Duodenal mucosa (tissue), 2 donors: ENCODE results near the gene DCUN1D2.

Source experiments
- H3K27ac ChIP-seq: one replicate; pipeline ENCODE4 v1.7.0; 2013; ENCODE audit warnings: low read depth, low read length
- H3K27me3 ChIP-seq, 2 donors: one replicate each; pipeline ENCODE4 v1.7.0; 2013; ENCODE audit warnings: low read length in 2 of 2, control low read depth in 1 of 2; ENCODE audit not compliant: insufficient read depth in 2 of 2, control insufficient read depth in 1 of 2
- H3K36me3 ChIP-seq, 2 donors: one replicate each; pipeline ENCODE4 v1.7.0; 2013; ENCODE audit warnings: low read length in 2 of 2, control low read depth in 1 of 2; ENCODE audit not compliant: insufficient read depth in 2 of 2, control insufficient read depth in 1 of 2
- H3K4me1 ChIP-seq, 2 donors: one replicate each; pipeline ENCODE4 v1.7.0; 2013; ENCODE audit warnings: low read length in 2 of 2, control low read depth in 1 of 2; ENCODE audit not compliant: insufficient read depth in 2 of 2, control insufficient read depth in 1 of 2
- H3K4me3 ChIP-seq, 2 donors: one replicate each; pipeline ENCODE4 v1.7.0; 2013; ENCODE audit warnings: low read length in 2 of 2, low read depth in 1 of 2
- H3K9ac ChIP-seq, 2 donors: one replicate each; pipeline ENCODE4 v1.7.0; 2013; ENCODE audit warnings: low read length in 2 of 2, low read depth in 1 of 2
- H3K9me3 ChIP-seq, 2 donors: one replicate each; pipeline ENCODE4 v1.7.0; 2013; ENCODE audit warnings: low read length in 2 of 2, control low read depth in 1 of 2; ENCODE audit not compliant: control insufficient read depth in 1 of 2

DCUN1D2 gene

DNA sequence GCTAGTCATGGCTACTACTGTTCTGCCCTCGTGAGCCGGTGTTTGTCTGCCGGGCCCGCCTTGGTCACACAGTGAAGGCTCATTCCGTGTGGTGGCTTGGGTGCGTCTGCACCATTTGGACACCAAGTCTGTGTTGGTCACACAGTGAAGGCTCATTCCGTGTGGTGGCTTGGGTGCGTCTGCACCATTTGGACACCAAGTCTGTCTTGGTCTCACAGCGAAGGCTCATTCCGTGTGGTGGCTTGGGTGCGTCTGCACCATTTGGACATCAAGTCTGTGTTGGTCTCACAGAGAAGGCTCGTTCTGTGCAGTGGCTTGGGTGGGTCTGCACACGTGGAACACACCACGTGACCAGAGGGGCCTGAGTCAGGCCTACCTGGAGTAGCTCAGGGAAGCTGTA, 29.0 kb upstream of the DCUN1D2 start:
- peaks cover 0 to 26% of the 10 kb centered on the region in 2 donors for H3K36me3 ChIP-seq

DNA sequence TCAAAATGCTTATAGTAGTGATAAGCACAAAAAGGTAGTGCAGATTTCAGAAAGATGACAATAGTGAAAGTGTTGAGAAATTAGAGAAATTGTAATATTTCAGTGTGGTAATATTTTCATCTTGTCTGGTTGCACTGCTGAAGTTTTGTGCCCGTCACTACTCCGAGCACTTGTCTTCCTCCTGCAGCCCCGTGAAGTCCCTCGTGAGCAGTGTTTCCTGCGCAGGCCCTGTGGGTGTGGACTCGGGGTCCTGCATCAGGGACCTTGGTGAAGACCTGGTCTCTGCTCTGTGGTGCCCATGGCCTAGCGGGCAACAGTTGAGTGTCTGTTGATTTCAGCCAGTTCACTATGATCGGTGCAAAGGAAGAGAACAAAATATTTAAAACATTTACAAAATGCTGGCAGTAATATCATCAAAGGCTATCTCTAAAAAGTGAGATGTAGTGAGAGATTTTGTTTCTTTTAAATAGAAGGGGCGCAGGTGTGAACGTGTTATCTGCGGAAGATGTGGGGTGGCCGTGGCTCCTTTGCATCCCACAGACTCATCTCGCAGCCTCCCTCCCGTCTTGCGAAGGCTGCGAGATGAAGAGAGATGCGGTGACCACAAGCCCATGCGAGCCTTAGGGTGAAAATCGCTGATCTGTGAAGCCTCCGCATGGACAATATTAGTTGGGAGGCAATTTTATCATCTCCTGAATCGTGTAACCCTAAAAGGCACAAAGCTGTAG, 27.7 kb upstream of the DCUN1D2 start:
- Histone ChIP-seq H3K9me3 (no peaks in the 10 kb centered on the region), H3K27ac (no peak overlapping the region), H3K4me3 (no peak overlapping the region), H3K27me3 (no peaks in the 10 kb centered on the region), H3K9ac (no peak overlapping the region), H3K4me1 (no peaks in the 10 kb centered on the region), H3K36me3 (peaks cover 0 to 26% of the 10 kb centered on the region in 2 donors)

More for the DNA sequence above, 29.0 kb upstream of the DCUN1D2 start:
- Histone ChIP-seq H3K4me3 (no peak overlapping the region), H3K4me1 (no peaks in the 10 kb centered on the region), H3K27me3 (no peaks in the 10 kb centered on the region), H3K9ac (no peak overlapping the region), H3K9me3 (no peaks in the 10 kb centered on the region), H3K27ac (no peak overlapping the region)

DNA sequence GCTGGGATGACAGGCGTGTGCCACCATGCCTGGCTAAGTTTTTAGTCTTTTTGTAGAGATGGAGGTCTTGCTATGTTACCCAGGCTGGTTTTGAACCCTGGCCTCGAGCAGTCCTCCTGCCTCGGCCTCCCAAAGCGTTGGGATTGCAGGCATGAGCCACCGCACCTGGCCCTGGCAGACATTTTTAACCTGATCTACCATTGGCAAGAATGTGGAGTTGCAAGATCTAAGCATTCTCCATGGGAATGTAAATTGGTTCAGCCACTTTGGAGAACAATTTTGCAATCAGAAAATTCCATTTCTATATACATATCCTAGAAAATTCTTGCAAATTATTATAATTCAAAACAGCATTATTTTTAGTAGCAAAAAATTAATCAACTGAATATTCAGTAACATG, 24.3 kb upstream of the DCUN1D2 start:
- Histone ChIP-seq H3K9me3 (no peaks in the 10 kb centered on the region), H3K27ac (no peak overlapping the region), H3K9ac (no peak overlapping the region), H3K36me3 (peaks cover 11 to 25% of the 10 kb centered on the region in 2 donors), H3K27me3 (no peaks in the 10 kb centered on the region), H3K4me3 (no peak overlapping the region), H3K4me1 (no peaks in the 10 kb centered on the region)

DNA sequence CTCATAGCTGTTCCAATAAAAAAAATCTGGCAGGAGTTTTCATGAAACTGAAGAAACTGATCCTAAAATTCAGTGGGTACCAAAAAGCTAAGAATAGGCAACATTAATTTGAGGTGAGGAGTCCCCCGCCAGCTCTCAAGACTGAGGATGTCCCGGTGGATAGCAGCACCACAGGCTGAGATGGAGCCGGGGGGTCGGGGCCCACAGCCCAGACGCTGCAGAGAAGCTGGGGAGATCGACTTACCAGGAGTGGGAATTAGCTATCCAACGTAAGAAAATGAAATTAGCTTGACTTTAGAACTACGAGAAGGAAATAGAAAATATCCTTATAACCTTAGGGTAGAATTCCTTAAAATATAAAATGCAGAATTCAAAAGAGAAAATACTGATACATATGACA, 23.2 kb upstream of the DCUN1D2 start:
- no peaks in the 10 kb centered on the region for H3K27me3 ChIP-seq
- no peak overlapping the region for H3K27ac ChIP-seq
- no peaks in the 10 kb centered on the region for H3K9me3 ChIP-seq
- H3K4me3 ChIP-seq: no peak overlapping the region
- H3K36me3 ChIP-seq: peaks cover 12 to 23% of the 10 kb centered on the region in 2 donors
- no peaks in the 10 kb centered on the region for H3K4me1 ChIP-seq
- H3K9ac ChIP-seq: no peak overlapping the region

DNA sequence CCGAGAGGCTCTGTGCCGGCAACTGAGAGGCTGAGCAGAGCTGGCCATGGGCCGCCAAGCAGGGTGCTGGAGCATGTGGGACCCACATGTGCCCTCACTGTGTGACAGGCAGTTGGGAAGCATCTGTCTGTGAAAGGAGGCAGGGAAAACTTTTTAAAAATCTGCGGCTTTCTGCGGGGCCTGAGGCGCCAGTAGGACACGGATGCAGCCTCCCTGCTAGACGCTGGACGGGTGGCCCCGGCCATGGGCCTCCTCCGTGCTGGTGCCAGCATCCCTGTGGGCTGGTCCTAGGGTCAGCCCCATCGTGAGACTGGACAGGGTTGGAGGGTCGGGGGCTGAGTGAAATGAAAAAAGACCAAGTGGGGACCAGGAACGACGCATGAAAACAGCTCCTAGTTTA, 20.9 kb upstream of the DCUN1D2 start:
- Histone ChIP-seq H3K4me1 (no peaks in the 10 kb centered on the region), H3K9ac (no peak overlapping the region), H3K27me3 (no peaks in the 10 kb centered on the region), H3K27ac (no peak overlapping the region), H3K4me3 (no peak overlapping the region), H3K9me3 (no peaks in the 10 kb centered on the region), H3K36me3 (peaks cover 12 to 26% of the 10 kb centered on the region in 2 donors)

DNA sequence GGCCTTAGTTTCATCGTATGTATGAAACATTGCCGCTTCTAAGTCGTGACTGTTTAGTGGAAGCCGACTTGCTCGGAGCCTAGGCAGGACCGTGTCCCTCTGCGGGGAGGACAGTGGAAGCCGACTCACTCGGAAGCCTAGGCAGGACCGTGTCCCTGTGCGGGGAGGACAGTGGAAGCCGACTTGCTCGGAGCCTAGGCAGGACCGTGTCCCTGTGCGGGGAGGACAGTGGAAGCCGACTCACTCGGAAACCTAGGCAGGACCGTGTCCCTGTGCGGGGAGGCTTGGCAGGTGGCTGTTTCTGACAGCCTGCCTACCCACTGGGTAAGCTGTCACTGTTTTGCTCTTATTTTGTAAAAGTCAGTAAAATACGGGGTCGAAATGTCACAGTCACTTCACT, 20.4 kb upstream of the DCUN1D2 start:
- H3K9me3 ChIP-seq: no peaks in the 10 kb centered on the region

DNA sequence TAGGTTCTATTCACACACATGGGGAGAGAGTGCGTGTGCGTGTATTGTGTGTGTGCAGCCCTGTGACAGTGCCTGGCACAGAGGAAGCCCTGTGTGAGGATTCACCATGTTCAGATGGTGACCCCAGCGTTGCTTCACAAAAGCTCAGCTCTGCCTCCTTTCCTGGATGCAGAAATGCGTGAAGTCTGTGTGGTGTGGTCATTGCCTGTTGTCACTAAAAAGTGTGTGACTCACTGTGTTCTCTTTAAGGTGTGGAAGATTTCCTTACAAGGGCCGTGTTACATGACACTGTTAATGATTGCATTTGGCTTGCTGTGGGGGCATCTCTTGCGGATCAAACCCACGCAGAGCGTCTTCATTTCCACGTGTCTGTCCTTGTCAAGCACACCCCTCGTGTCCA, 19.5 kb upstream of the DCUN1D2 start:
- Histone ChIP-seq H3K4me3 (no peak overlapping the region), H3K27me3 (no peaks in the 10 kb centered on the region), H3K9ac (no peak overlapping the region), H3K27ac (no peak overlapping the region), H3K4me1 (no peaks in the 10 kb centered on the region), H3K9me3 (no peaks in the 10 kb centered on the region), H3K36me3 (peaks cover 12 to 35% of the 10 kb centered on the region in 2 donors)

More for the DNA sequence above, 20.4 kb upstream of the DCUN1D2 start:
- H3K9ac ChIP-seq: no peak overlapping the region
- H3K36me3 ChIP-seq: peaks cover 12 to 29% of the 10 kb centered on the region in 2 donors
- H3K4me1 ChIP-seq: no peaks in the 10 kb centered on the region
- no peak overlapping the region for H3K4me3 ChIP-seq
- H3K27ac ChIP-seq: no peak overlapping the region
- H3K27me3 ChIP-seq: no peaks in the 10 kb centered on the region

DNA sequence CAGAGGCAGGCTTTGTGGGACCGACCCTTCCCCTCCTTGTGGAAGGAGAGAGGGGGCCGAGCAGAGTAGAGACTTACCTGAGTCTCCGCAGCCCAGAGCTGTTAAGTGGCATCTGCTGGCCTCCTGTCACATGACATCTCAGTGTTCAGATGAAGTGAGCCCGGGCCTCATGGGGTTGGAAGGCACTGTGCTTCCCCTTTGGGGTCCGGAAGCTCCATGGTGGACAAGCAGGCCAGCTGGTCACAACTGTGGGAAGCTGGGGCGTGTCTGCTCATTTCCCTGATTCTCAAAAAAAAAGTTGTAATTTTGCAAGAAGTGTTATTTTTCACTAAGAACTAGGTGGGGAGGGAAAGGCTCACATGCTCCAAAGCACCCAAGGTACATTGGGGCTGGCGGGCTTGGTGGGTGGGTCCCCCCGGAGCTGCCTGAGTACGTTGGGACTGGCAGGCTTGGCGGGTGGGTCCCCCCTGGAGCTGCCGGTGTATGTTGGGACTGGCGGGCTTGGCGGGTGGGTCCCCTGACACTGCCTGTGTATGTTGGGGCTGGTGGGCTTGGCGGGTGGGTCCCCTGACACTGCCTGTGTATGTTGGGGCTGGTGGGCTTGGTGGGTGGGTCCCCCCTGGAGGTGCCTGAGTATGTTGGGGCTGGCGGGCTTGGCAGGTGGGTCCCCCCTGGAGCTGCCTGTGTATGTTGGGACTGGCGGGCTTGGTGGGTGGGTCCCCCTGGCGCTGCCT, 18.2 kb upstream of the DCUN1D2 start:
- Histone ChIP-seq H3K36me3 (peaks cover 12 to 42% of the 10 kb centered on the region in 2 donors), H3K27ac (no peak overlapping the region)

DNA sequence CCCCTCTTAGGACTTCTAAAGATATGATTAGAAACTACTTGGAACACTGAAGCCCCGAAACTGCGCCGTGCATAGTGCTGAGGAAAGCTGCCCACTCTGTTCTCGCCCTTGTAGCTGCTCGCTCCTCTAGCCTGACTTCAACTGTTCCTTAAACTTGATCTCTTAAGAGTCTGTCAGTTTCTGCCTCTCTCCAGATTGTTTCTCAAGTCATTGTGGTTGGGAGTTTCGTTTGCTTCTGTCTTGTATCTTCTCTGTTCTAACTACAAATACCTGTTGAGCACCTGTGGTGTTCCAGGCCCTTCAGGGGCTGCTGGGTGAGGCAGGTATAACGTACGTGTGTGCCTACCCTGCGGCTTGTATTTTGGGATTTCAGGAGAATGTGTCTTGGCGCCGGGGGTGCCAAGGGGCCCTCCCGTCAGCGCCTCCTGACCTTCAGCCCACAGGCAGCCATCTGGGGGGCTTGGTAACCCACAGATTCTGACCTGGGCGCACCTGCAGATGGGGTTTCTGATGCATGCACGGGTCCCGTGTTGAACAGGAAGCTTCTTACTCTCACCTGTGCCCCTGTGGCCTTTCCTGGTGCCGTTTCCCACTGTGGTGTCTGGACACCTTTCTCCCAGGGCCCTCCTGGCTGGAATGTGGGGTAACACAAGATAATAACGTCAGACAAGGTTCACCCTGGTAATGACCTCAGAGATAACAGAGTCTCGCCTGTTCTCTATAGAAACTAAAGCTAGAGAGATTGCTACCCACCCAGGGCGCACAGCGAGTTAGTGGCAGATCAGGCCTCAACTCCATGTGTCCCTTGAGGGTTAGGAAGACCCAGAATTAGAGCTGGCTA, 17.2 kb upstream of the DCUN1D2 start:
- peaks cover 12 to 48% of the 10 kb centered on the region in 2 donors for H3K36me3 ChIP-seq
- no peak overlapping the region for H3K27ac ChIP-seq
- H3K27me3 ChIP-seq: no peaks in the 10 kb centered on the region
- H3K4me3 ChIP-seq: no peak overlapping the region
- no peaks in the 10 kb centered on the region for H3K4me1 ChIP-seq
- H3K9ac ChIP-seq: no peak overlapping the region
- H3K9me3 ChIP-seq: no peaks in the 10 kb centered on the region

More for the DNA sequence above, 18.2 kb upstream of the DCUN1D2 start:
- Histone ChIP-seq H3K4me1 (no peaks in the 10 kb centered on the region), H3K9me3 (no peaks in the 10 kb centered on the region), H3K27me3 (no peaks in the 10 kb centered on the region), H3K9ac (no peak overlapping the region), H3K4me3 (no peak overlapping the region)
